Large intestine (tissue), 3 donors: ENCODE results near the gene ADCK1. TPM values are rescaled to one million over a fixed set of nuclear protein-coding genes. Genes with fewer than 3 reads are reported as not detected.
"Not testable (repeated sequence)": the region's sequence is repeated elsewhere in the genome, so short reads cannot be mapped to it uniquely, and the experiment has no call there.

Experiments used
- DNase-seq, 2 donors: peaks; one replicate each; pipeline versions ENCODE4 v3.0.0 to v3.0.0-alpha.2; 2013
- H3K27ac ChIP-seq: one replicate; pipeline ENCODE4 v1.5.1; 2013; ENCODE audit warnings: low read length
- H3K27me3 ChIP-seq: 2 replicates; pipeline ENCODE4 v1.6.1; 2013; ENCODE audit warnings: low read length; ENCODE audit not compliant: control insufficient read depth, insufficient read depth
- H3K36me3 ChIP-seq: 2 replicates; pipeline ENCODE4 v1.6.1; 2013; ENCODE audit warnings: low read length; ENCODE audit not compliant: control insufficient read depth, insufficient read depth
- H3K4me1 ChIP-seq: one replicate; pipeline ENCODE4 v1.6.1; 2013; ENCODE audit warnings: low read length; ENCODE audit not compliant: control insufficient read depth, insufficient read depth
- H3K4me3 ChIP-seq: one replicate; pipeline ENCODE4 v1.5.1; 2013; ENCODE audit warnings: low read length
- H3K9me3 ChIP-seq: one replicate; pipeline ENCODE4 v1.6.1; 2013; ENCODE audit warnings: mild to moderate bottlenecking, low read depth, low read length, moderate library complexity; ENCODE audit not compliant: control insufficient read depth
- WGBS: methylation state at CpG from one replicate; pipeline ENCODE4 v1.1.5; 2013; ENCODE audit warnings: low lambda C conversion rate; ENCODE audit not compliant: insufficient coverage; 5-methylcytosine and 5-hydroxymethylcytosine counted together
- polyA plus RNA-seq: library from polyadenylated mRNA; unstranded; fragments of 120-200 nt; gene quantifications from one replicate; pipeline ENCODE4 v1.2.1, GENCODE V29; 2013

ADCK1 gene
- polyA plus RNA-seq, 1 donor, result 8.5 TPM

GRCh38 chr14:77924141-77924948, 124.4 kb downstream of the ADCK1 start:
- H3K4me3 ChIP-seq, result no peak overlapping the region
- H3K4me1 ChIP-seq, result no peaks in the 10 kb centered on the region
- WGBS, result no CpG with 5 or more reads among the region's 22 CpGs
- DNase-seq, result no peak
- H3K9me3 ChIP-seq, result no peaks in the 10 kb centered on the region
- no peak overlapping the region for H3K27ac ChIP-seq
- no peaks in the 10 kb centered on the region for H3K27me3 ChIP-seq
- peaks cover 6% of the 10 kb centered on the region for H3K36me3 ChIP-seq

GRCh38 chr14:77926942-77927341, 127.0 kb downstream of the ADCK1 start:
- H3K36me3 ChIP-seq, result peaks cover 6% of the 10 kb centered on the region
- no peaks in the 10 kb centered on the region for H3K9me3 ChIP-seq
- no peaks in the 10 kb centered on the region for H3K4me1 ChIP-seq
- no peaks in the 10 kb centered on the region for H3K27me3 ChIP-seq
- H3K4me3 ChIP-seq, result no peak overlapping the region
- no CpG with 5 or more reads among the region's 9 CpGs for WGBS
- H3K27ac ChIP-seq, result no peak overlapping the region
- no peak for DNase-seq

- Histone ChIP-seq H3K27me3 (no peaks in the 10 kb centered on the region), H3K9me3 (peaks cover 7% of the 10 kb centered on the region), H3K27ac (no peak overlapping the region), H3K36me3 (peaks cover 21% of the 10 kb centered on the region), H3K4me1 (no peaks in the 10 kb centered on the region), H3K4me3 (no peak overlapping the region)
- no peak for DNase-seq
- no CpG with 5 or more reads among the region's 14 CpGs for WGBS
Observed at GRCh38 chr14:77931441-77931840, 131.5 kb downstream of the ADCK1 start.

- no peak for DNase-seq
- H3K27ac ChIP-seq, result no peak overlapping the region
- WGBS, result no CpG with 5 or more reads among the region's 4 CpGs
- H3K36me3 ChIP-seq, result peaks cover 18% of the 10 kb centered on the region
- H3K9me3 ChIP-seq, result peaks cover 7% of the 10 kb centered on the region
- no peaks in the 10 kb centered on the region for H3K27me3 ChIP-seq
- H3K4me1 ChIP-seq, result no peaks in the 10 kb centered on the region
- no peak overlapping the region for H3K4me3 ChIP-seq
Observed at GRCh38 chr14:77936138-77936639, 136.3 kb downstream of the ADCK1 start.

- Histone ChIP-seq H3K27me3 (no peaks in the 10 kb centered on the region), H3K36me3 (no peaks in the 10 kb centered on the region), H3K4me3 (no peak overlapping the region), H3K4me1 (no peaks in the 10 kb centered on the region), H3K9me3 (no peaks in the 10 kb centered on the region), H3K27ac (no peak overlapping the region)
- no CpG with 5 or more reads among the region's 4 CpGs for WGBS
- DNase-seq, result no peak
Observed at GRCh38 chr14:77947372-77947771, 147.5 kb downstream of the ADCK1 start.

GRCh38 chr14:77950371-77951063, 150.6 kb downstream of the ADCK1 start:
- no peaks in the 10 kb centered on the region for H3K9me3 ChIP-seq
- WGBS, result 100% methylated on average over 1 of the region's 5 CpGs
- no peaks in the 10 kb centered on the region for H3K36me3 ChIP-seq
- DNase-seq, result no peak
- no peak overlapping the region for H3K4me3 ChIP-seq
- no peaks in the 10 kb centered on the region for H3K27me3 ChIP-seq
- H3K4me1 ChIP-seq, result no peaks in the 10 kb centered on the region
- H3K27ac ChIP-seq, result no peak overlapping the region

GRCh38 chr14:77955816-77956484, 156.0 kb downstream of the ADCK1 start:
- no peak for DNase-seq
- peaks cover 5% of the 10 kb centered on the region for H3K27me3 ChIP-seq
- H3K4me3 ChIP-seq, result no peak overlapping the region
- no peak overlapping the region for H3K27ac ChIP-seq
- WGBS, result no CpG with 5 or more reads among the region's 13 CpGs
- H3K4me1 ChIP-seq, result no peaks in the 10 kb centered on the region
- no peaks in the 10 kb centered on the region for H3K9me3 ChIP-seq
- H3K36me3 ChIP-seq, result no peaks in the 10 kb centered on the region

GRCh38 chr14:77959686-77960085, 159.8 kb downstream of the ADCK1 start:
- no CpG with 5 or more reads among the region's 3 CpGs for WGBS
- H3K4me1 ChIP-seq, H3K27ac ChIP-seq, H3K36me3 ChIP-seq, DNase-seq, H3K9me3 ChIP-seq, H3K4me3 ChIP-seq, H3K27me3 ChIP-seq: not testable (repeated sequence)

GRCh38 chr14:77961847-77962580, 162.1 kb downstream of the ADCK1 start:
- no peak overlapping the region for H3K4me3 ChIP-seq
- H3K27me3 ChIP-seq, result peaks cover 22% of the 10 kb centered on the region
- H3K27ac ChIP-seq, result no peak overlapping the region
- no peak for DNase-seq
- WGBS, result 67% methylated on average over 1 of the region's 9 CpGs
- no peaks in the 10 kb centered on the region for H3K4me1 ChIP-seq
- H3K36me3 ChIP-seq, result no peaks in the 10 kb centered on the region
- no peaks in the 10 kb centered on the region for H3K9me3 ChIP-seq
